Gastrocnemius medialis (tissue), 4 donors: ENCODE data around the gene LAMA3.

ENCODE experiments used
- POLR2A ChIP-seq, 2 donors: fragments of 450-650 bp; IDR thresholded peaks; one replicate each; pipeline ENCODE4 v1.6.1; 2017; ENCODE audit warnings: antibody characterized with exemption in 2 of 2, mild to moderate bottlenecking in 2 of 2, moderate library complexity in 2 of 2
- TF ChIP-seq, protein P1 (sequence below), 5 experiments: fragments of 450-650 bp in 3 of 5; fragments of 200-600 bp in 2 of 5; sonication (generic) in 2 of 5; IDR thresholded peaks in 4 of 5; conservative IDR thresholded peaks in 1 of 5; 1 replicate in 4 of 5; 2 replicates in 1 of 5; pipeline ENCODE4 v1.5.1; 2016 to 2019; ENCODE audit warnings: antibody characterized with exemption in 5 of 5, mild to moderate bottlenecking in 3 of 5, moderate library complexity in 3 of 5

DNA sequence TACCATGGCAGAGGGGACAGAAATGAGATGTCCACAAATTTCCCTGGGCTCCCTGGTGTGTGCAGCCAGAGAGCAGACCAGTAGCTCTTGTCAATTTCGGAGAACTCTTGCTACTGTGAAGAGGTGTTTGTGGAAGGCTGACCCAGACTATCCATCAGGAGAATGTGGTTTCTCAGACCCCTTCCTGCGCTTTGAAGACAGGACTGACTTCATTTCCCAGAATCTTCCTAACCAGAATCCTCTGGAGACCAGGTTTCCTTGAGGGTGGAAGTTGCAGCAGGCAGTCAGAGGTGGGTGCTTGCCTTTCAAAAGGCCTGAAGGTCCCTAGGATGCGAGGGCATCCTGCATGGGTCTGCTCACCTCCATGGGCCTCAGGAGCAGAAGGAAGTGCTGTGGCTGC, 121.9 kb downstream of the LAMA3 start:
- TF ChIP-seq, protein P1, sequence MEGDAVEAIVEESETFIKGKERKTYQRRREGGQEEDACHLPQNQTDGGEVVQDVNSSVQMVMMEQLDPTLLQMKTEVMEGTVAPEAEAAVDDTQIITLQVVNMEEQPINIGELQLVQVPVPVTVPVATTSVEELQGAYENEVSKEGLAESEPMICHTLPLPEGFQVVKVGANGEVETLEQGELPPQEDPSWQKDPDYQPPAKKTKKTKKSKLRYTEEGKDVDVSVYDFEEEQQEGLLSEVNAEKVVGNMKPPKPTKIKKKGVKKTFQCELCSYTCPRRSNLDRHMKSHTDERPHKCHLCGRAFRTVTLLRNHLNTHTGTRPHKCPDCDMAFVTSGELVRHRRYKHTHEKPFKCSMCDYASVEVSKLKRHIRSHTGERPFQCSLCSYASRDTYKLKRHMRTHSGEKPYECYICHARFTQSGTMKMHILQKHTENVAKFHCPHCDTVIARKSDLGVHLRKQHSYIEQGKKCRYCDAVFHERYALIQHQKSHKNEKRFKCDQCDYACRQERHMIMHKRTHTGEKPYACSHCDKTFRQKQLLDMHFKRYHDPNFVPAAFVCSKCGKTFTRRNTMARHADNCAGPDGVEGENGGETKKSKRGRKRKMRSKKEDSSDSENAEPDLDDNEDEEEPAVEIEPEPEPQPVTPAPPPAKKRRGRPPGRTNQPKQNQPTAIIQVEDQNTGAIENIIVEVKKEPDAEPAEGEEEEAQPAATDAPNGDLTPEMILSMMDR (IDR thresholded peaks at IDR 0.05 in 4 of 5, conservative IDR thresholded peaks at IDR 0.05 in 1 of 5), result no peak
- TF ChIP-seq POLR2A (IDR thresholded peaks at IDR 0.05), result no peak
